Endometrial microvascular endothelial cells (primary cell): Measurements from ENCODE around the gene STAT3. TPM values are rescaled to one million over a fixed set of nuclear protein-coding genes. Genes with fewer than 3 reads are reported as not detected.
"Not testable (repeated sequence)": the region's sequence is repeated elsewhere in the genome, so short reads cannot be mapped to it uniquely, and the experiment has no call there.

Source experiments
- in situ Hi-C: cut with HindIII; loops from 2 replicates; pipeline ENCODE4 v1.10.0; 2017; ENCODE audit warnings: low sequenced_read_pairs, low pct_unique_long_range_greater_than_20kb; ENCODE audit errors: inconsistent ontology term
- total RNA-seq: library from RNA; depleted of rRNA; stranded (reverse); fragments of >200 nt; gene quantifications from one replicate; pipeline ENCODE4 v1.2.3, GENCODE V29; 2015; ENCODE audit errors: inconsistent ontology term

STAT3 gene
- total RNA-seq, 1 donor from 2014 or later: 86.0 TPM

- in situ Hi-C loops: no loop called here
These were observed 26.5 kb downstream of the STAT3 start for GRCh38 chr17:42361781-42362186.

- in situ Hi-C loops: not testable (repeated sequence)
These were observed 27.9 kb downstream of the STAT3 start for GRCh38 chr17:42360388-42360787.

GRCh38 chr17:42359133-42359532 lies 29.1 kb downstream of the STAT3 start:
- in situ Hi-C loops: no loop called here

- in situ Hi-C loops: no loop called here
These were observed 29.8 kb downstream of the STAT3 start for GRCh38 chr17:42358434-42358833.

- in situ Hi-C loops: no loop called here
These were observed 33.0 kb downstream of the STAT3 start for GRCh38 chr17:42354956-42355843.

GRCh38 chr17:42348104-42348503 lies 40.1 kb downstream of the STAT3 start:
- in situ Hi-C loops: no loop called here

GRCh38 chr17:42347606-42348005 lies 40.6 kb downstream of the STAT3 start:
- in situ Hi-C loops: no loop called here

- in situ Hi-C loops: no loop called here
These were observed 41.0 kb downstream of the STAT3 start for GRCh38 chr17:42347198-42347597.

- in situ Hi-C loops: no loop called here
These were observed 41.8 kb downstream of the STAT3 start for GRCh38 chr17:42346481-42346880.

GRCh38 chr17:42345396-42346073 lies 42.7 kb downstream of the STAT3 start:
- in situ Hi-C loops: no loop called here

- in situ Hi-C loops: no loop called here
These were observed 45.8 kb downstream of the STAT3 start for GRCh38 chr17:42342242-42343008.

- in situ Hi-C loops: no loop called here
These were observed 46.7 kb downstream of the STAT3 start for GRCh38 chr17:42341568-42341967.

- in situ Hi-C loops: no loop called here
These were observed 47.5 kb downstream of the STAT3 start for GRCh38 chr17:42340691-42341127.

GRCh38 chr17:42339221-42339620 lies 49.0 kb downstream of the STAT3 start:
- in situ Hi-C loops: no loop called here

- in situ Hi-C loops: no loop called here
These were observed 49.7 kb downstream of the STAT3 start for GRCh38 chr17:42338427-42338985.

- in situ Hi-C loops: no loop called here
These were observed 50.8 kb downstream of the STAT3 start for GRCh38 chr17:42337442-42337841.

- in situ Hi-C loops: no loop called here
These were observed 53.6 kb downstream of the STAT3 start for GRCh38 chr17:42334677-42335076.

- in situ Hi-C loops: no loop called here
These were observed 55.2 kb downstream of the STAT3 start for GRCh38 chr17:42333053-42333452.
